H1 (cell line): Measurements from ENCODE around the gene ATP10D. TPM values are rescaled to one million over a fixed set of nuclear protein-coding genes. Genes with fewer than 3 reads are reported as not detected.

Experiments used
- CTCF ChIA-PET: fragments of 300-600 bp; sonication (Branson Sonifier 250); formaldehyde crosslinking; loops from one replicate; lab custom pipeline; 2021; ENCODE audit not compliant: partially characterized antibody; lab: Charles Lee
- POLR2A ChIA-PET: fragments of 300-600 bp; sonication (Branson Sonifier 250); formaldehyde crosslinking; loops from one replicate; lab custom pipeline; 2021; ENCODE audit warnings: inconsistent platforms; ENCODE audit not compliant: partially characterized antibody; lab: Charles Lee
- DNase-seq, 2 experiments: peaks; one replicate each; pipeline versions ENCODE4 v3.0.0 to v3.0.0-alpha.2; 2010 to 2022; ENCODE audit warnings: low spot score in 2 of 2, low read depth in 1 of 2, mixed read lengths in 1 of 2
- FAIRE-seq: peaks from 2 replicates; lab custom pipeline; 2011; peaks lifted over from hg19 to GRCh38; lab: Jason Lieb, UNC
- H2AFZ ChIP-seq: 2 replicates; pipeline ENCODE4 v1.8.1; 2012; ENCODE audit warnings: low read length, inconsistent platforms
- H2AK5ac ChIP-seq: 2 replicates; pipeline ENCODE4 v1.6.1; 2013; ENCODE audit warnings: low read depth, low read length
- H2BK120ac ChIP-seq: replicated peaks from 2 replicates; pipeline ENCODE3; 2013; ENCODE audit warnings: low read depth, low read length, inconsistent platforms
- H2BK12ac ChIP-seq: 2 replicates; pipeline ENCODE4 v1.6.1; 2013; ENCODE audit warnings: low read depth, low read length
- H2BK15ac ChIP-seq: 2 replicates; pipeline ENCODE4 v1.6.1; 2013; ENCODE audit warnings: low read length
- H2BK20ac ChIP-seq: 2 replicates; pipeline ENCODE4 v1.6.1; 2013; ENCODE audit warnings: low read length
- H2BK5ac ChIP-seq: 2 replicates; pipeline ENCODE4 v1.6.1; 2013; ENCODE audit warnings: low read depth, low read length
- H3K14ac ChIP-seq: 2 replicates; pipeline ENCODE4 v1.6.1; 2013; ENCODE audit warnings: inconsistent platforms; ENCODE audit not compliant: insufficient read length
- H3K18ac ChIP-seq: 2 replicates; pipeline ENCODE4 v1.6.1; 2013; ENCODE audit warnings: low read length; ENCODE audit errors: extremely low read depth
- H3K23ac ChIP-seq: 2 replicates; pipeline ENCODE4 v1.6.1; 2013; ENCODE audit warnings: inconsistent platforms; ENCODE audit not compliant: insufficient read length
- H3K23me2 ChIP-seq: 2 replicates; pipeline ENCODE4 v1.6.1; 2013; ENCODE audit warnings: low read depth, low read length
- H3K27ac ChIP-seq: 2 replicates; pipeline ENCODE4 v1.6.1; 2011; ENCODE audit warnings: low read depth, low read length, inconsistent platforms
- H3K27me3 ChIP-seq, 4 experiments: replicated peaks in 1 of 4; 1 replicate in 1 of 4; 2 replicates in 3 of 4; pipeline versions ENCODE4 v1.6.1 to v1.8.1; 2011 to 2013; ENCODE audit warnings: low read length in 3 of 4, mild to moderate bottlenecking in 3 of 4, inconsistent platforms in 2 of 4, mixed read lengths in 2 of 4, moderate library complexity in 1 of 4; ENCODE audit not compliant: control insufficient read depth in 3 of 4, insufficient read depth in 3 of 4; ENCODE audit errors: extremely low read depth in 1 of 4
- H3K36me3 ChIP-seq, 4 experiments: 2 replicates each; pipeline versions ENCODE4 v1.6.1 to v1.8.1; 2011 to 2013; ENCODE audit warnings: mild to moderate bottlenecking in 4 of 4, low read length in 3 of 4, moderate library complexity in 2 of 4, control low read depth in 1 of 4, inconsistent platforms in 1 of 4; ENCODE audit not compliant: insufficient read depth in 4 of 4, control insufficient read depth in 2 of 4
- H3K4ac ChIP-seq: replicated peaks from 2 replicates; pipeline ENCODE3; 2013; ENCODE audit warnings: low read length, low read depth, mixed read lengths, inconsistent platforms; ENCODE audit not compliant: insufficient read length
- H3K4me1 ChIP-seq, 4 experiments: replicated peaks in 1 of 4; 1 replicate in 1 of 4; 2 replicates in 3 of 4; pipeline versions ENCODE4 v1.6.1 to v1.8.1; 2011 to 2013; ENCODE audit warnings: low read length in 3 of 4, inconsistent platforms in 2 of 4, mixed read lengths in 1 of 4; ENCODE audit not compliant: insufficient read depth in 4 of 4, control insufficient read depth in 3 of 4
- H3K4me2 ChIP-seq, 2 experiments: 2 replicates each; pipeline versions ENCODE4 v1.6.1 to v1.8.1; 2011 to 2013; ENCODE audit warnings: low read depth in 2 of 2, low read length in 2 of 2, control low read depth in 1 of 2, inconsistent platforms in 1 of 2, mild to moderate bottlenecking in 1 of 2; ENCODE audit not compliant: insufficient read depth in 1 of 2
- H3K4me3 ChIP-seq, 4 experiments: fragments of 200-600, 300-600 bp in 1 of 4; sonication (generic), shearing (Covaris generic), sonication (Bioruptor Twin) in 1 of 4; 2 replicates each; pipeline versions ENCODE4 v1.5.1 to v1.8.1; 2011 to 2016; ENCODE audit warnings: low read length in 4 of 4, low read depth in 3 of 4, control low read depth in 2 of 4, inconsistent platforms in 2 of 4, mild to moderate bottlenecking in 2 of 4, mixed read lengths in 1 of 4, moderate library complexity in 1 of 4; ENCODE audit not compliant: insufficient read depth in 2 of 4; ENCODE audit errors: extremely low read depth in 1 of 4
- H3K56ac ChIP-seq: replicated peaks from 2 replicates; pipeline ENCODE3; 2013; ENCODE audit warnings: low read depth, mild to moderate bottlenecking, mixed read lengths, low read length, inconsistent platforms; ENCODE audit not compliant: insufficient read length
- H3K79me1 ChIP-seq: 2 replicates; pipeline ENCODE4 v1.6.1; 2013; ENCODE audit warnings: low read depth, low read length, control low read depth
- H3K79me2 ChIP-seq, 2 experiments: 2 replicates each; pipeline versions ENCODE4 v1.6.1 to v1.8.1; 2012 to 2013; ENCODE audit warnings: low read length in 2 of 2, mild to moderate bottlenecking in 2 of 2, inconsistent platforms in 1 of 2; ENCODE audit not compliant: insufficient read depth in 2 of 2, control insufficient read depth in 1 of 2
- H3K9ac ChIP-seq, 4 experiments: replicated peaks in 1 of 4; 1 replicate in 1 of 4; 2 replicates in 3 of 4; pipeline versions ENCODE4 v1.6.1 to v1.8.1; 2011 to 2013; ENCODE audit warnings: low read depth in 3 of 4, low read length in 3 of 4, control low read depth in 2 of 4, mild to moderate bottlenecking in 2 of 4, moderate library complexity in 2 of 4, inconsistent platforms in 1 of 4; ENCODE audit errors: extremely low read depth in 1 of 4
- H3K9me3 ChIP-seq, 2 experiments: 2 replicates each; pipeline versions ENCODE4 v1.6.1 to v1.8.1; 2012 to 2013; ENCODE audit warnings: mild to moderate bottlenecking in 2 of 2, moderate library complexity in 2 of 2, control low read depth in 1 of 2, inconsistent platforms in 1 of 2, low read depth in 1 of 2, low read length in 1 of 2, mixed read lengths in 1 of 2; ENCODE audit not compliant: insufficient read depth in 2 of 2
- H4K20me1 ChIP-seq, 2 experiments: replicated peaks in 1 of 2; 2 replicates each; pipeline versions ENCODE3 to v1.8.1; 2011 to 2013; ENCODE audit warnings: inconsistent platforms in 2 of 2, low read length in 2 of 2, mild to moderate bottlenecking in 1 of 2; ENCODE audit not compliant: insufficient read depth in 2 of 2, control insufficient read depth in 1 of 2
- H4K5ac ChIP-seq: 2 replicates; pipeline ENCODE4 v1.6.1; 2013; ENCODE audit warnings: low read length, low read depth, mixed read lengths, inconsistent platforms; ENCODE audit not compliant: insufficient read length
- H4K8ac ChIP-seq: 2 replicates; pipeline ENCODE4 v1.8.0; 2013; ENCODE audit warnings: mild to moderate bottlenecking, moderate library complexity, low read length, inconsistent platforms; ENCODE audit not compliant: insufficient read depth; ENCODE audit errors: extremely low read depth
- H4K91ac ChIP-seq: replicated peaks from 2 replicates; pipeline ENCODE3; 2013; ENCODE audit warnings: low read length, mixed read lengths, inconsistent platforms; ENCODE audit not compliant: insufficient read length
- CREB1 ChIP-seq: IDR thresholded peaks from 2 replicates; pipeline ENCODE4 v1.6.1; 2012; ENCODE audit warnings: inconsistent platforms
- CTCF ChIP-seq, 3 experiments: IDR thresholded peaks; 1 replicate in 2 of 3; 2 replicates in 1 of 3; pipeline versions ENCODE4 v1.5.1 to v1.6.1; 2011; ENCODE audit warnings: low read length in 3 of 3, mild to moderate bottlenecking in 3 of 3, inconsistent platforms in 2 of 3, low read depth in 1 of 3, moderate library complexity in 1 of 3; ENCODE audit not compliant: insufficient read depth in 1 of 3; ENCODE audit errors: control extremely low read depth in 1 of 3
- HDAC6 ChIP-seq: IDR thresholded peaks from one replicate; pipeline ENCODE4 v1.7.1; 2012; ENCODE audit warnings: low read depth, mild to moderate bottlenecking, inconsistent platforms, low read length, moderate library complexity
- JUN ChIP-seq: IDR thresholded peaks from 2 replicates; pipeline ENCODE4 v1.6.1; 2011; ENCODE audit warnings: low read depth, mild to moderate bottlenecking, improper control_type of control experiment, low read length
- NANOG ChIP-seq: IDR thresholded peaks from 2 replicates; pipeline ENCODE4 v1.6.1; 2011; ENCODE audit warnings: low read length, low read depth, mild to moderate bottlenecking, inconsistent platforms; ENCODE audit not compliant: insufficient read depth, poor library complexity, severe bottlenecking
- USF2 ChIP-seq: IDR thresholded peaks from 2 replicates; pipeline ENCODE4 v1.6.1; 2011; ENCODE audit warnings: low read length, improper control_type of control experiment
- whole genome bisulfite sequencing, 2 experiments: shearing (Covaris generic) in 1 of 2; methylation state at CpG; one replicate each; pipeline versions ENCODE4 v1.1.6 to v1.1.7; 2013 to 2015; ENCODE audit warnings: low lambda C conversion rate in 2 of 2, mixed read lengths in 2 of 2, inconsistent platforms in 1 of 2, low coverage in 1 of 2, missing lambda C conversion rate in 1 of 2; ENCODE audit not compliant: insufficient replicate concordance in 2 of 2, insufficient coverage in 1 of 2, insufficient read length in 1 of 2; ENCODE audit errors: extremely low coverage in 1 of 2, missing lambda C conversion rate in 1 of 2; 5-methylcytosine and 5-hydroxymethylcytosine counted together
- polyA plus RNA-seq, 7 experiments: library from polyadenylated mRNA; depleted of rRNA in 3 of 7; stranded (reverse) in 5 of 7; unstranded in 2 of 7; fragments of >200 nt in 5 of 7; fragments of 200-250 nt in 2 of 7; gene quantifications; 1 replicate in 5 of 7; 2 replicates in 1 of 7; 4 replicates in 1 of 7; pipeline versions ENCODE4 v1.2.1 to v1.2.3, GENCODE V29; 2011 to 2013; ENCODE audit warnings: missing spikeins in 2 of 7, mixed read lengths in 2 of 7
- total RNA-seq: library from RNA; stranded (reverse); fragmentation: NEBNext Ultra II Directional; extraction: Animal tissue kit (Norgen Biotek cat#: 25700); gene quantifications from 2 replicates; pipeline ENCODE4 v1.2.1, GENCODE V29; 2021
- TF ChIP-seq, protein P1 (sequence below): IDR thresholded peaks from 2 replicates; pipeline ENCODE4 v1.6.1; 2012; ENCODE audit warnings: low read length, inconsistent platforms
- TF ChIP-seq, protein P2 (sequence below): IDR thresholded peaks from 2 replicates; pipeline ENCODE4 v1.6.1; 2012; ENCODE audit warnings: inconsistent platforms

Gene ATP10D
- total and polyA plus RNA-seq, 2 of the 8 experiments (the other 6 are each of a cell fraction or from before 2014, with no cell fraction given), result 2.9 to 5.9 TPM

DNA sequence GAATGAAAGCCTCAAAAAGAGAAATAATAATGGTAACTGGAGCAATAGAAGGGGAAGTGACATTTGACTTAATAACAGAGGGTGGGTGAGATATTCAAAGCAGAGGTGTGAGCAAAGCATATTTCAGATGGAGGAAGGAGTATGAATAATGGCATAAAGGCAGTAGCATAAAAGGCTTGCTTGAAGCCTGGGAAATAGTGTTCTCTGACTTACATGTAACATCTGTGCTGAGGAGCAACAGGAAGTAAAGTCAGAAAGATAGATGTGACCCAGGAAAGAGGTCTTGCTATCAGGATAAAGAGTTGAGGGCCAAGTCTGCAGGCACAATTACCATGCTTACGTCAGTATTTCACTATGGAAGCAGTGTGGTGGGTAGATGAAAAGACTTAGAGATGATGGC, 28.4 kb downstream of the ATP10D start:
- H4K91ac ChIP-seq, result no peak overlapping the region
- no peak overlapping the region for H3K18ac ChIP-seq
- DNase-seq (no peak), FAIRE-seq (no peak)
- no peak overlapping the region for H2AFZ ChIP-seq
- no peaks in the 10 kb centered on the region; the same call in 1 of the 2 replicates for H3K23me2 ChIP-seq
- no peaks in the 10 kb centered on the region for H3K36me3 ChIP-seq
- ChIA-PET CTCF (no interaction called here), POLR2A (no interaction called here)
- H2AK5ac ChIP-seq, result no peak overlapping the region
- no peak overlapping the region for H4K8ac ChIP-seq
- H3K79me1 ChIP-seq, result no peaks in the 10 kb centered on the region
- 91% methylated on average over 1 of the region's 1 CpG; no CpG with 5 or more reads in 1 of the 2 experiments for WGBS, 2 experiments
- no peak overlapping the region for H2BK20ac ChIP-seq
- no peaks in the 10 kb centered on the region for H4K20me1 ChIP-seq
- no peaks in the 10 kb centered on the region for H3K79me2 ChIP-seq
- no peak overlapping the region for H3K14ac ChIP-seq
- no peaks in the 10 kb centered on the region for H3K27me3 ChIP-seq
- H3K4me2 ChIP-seq, result no peak overlapping the region
- H3K27ac ChIP-seq, result no peak overlapping the region
- peaks cover 0 to 5% (median 0%) of the 10 kb centered on the region in 4 experiments; a peak in 1 of 7 replicates for H3K4me1 ChIP-seq
- H3K9ac ChIP-seq, result no peak overlapping the region
- no peak overlapping the region for H2BK15ac ChIP-seq
- no peak overlapping the region for H2BK12ac ChIP-seq
- H2BK5ac ChIP-seq, result no peak overlapping the region
- no peaks in the 10 kb centered on the region for H3K9me3 ChIP-seq
- H3K4me3 ChIP-seq, result no peak overlapping the region
- H3K23ac ChIP-seq, result no peak overlapping the region
- H3K4ac ChIP-seq, result no peak overlapping the region
- no peak overlapping the region for H3K56ac ChIP-seq
- H2BK120ac ChIP-seq, result no peak overlapping the region
- H4K5ac ChIP-seq, result no peak overlapping the region
- TF ChIP-seq JUN (no peak), USF2 (no peak), CTCF (IDR thresholded peaks at IDR 0.05; ENCODE audit: control extremely low read depth in 1 of 3, insufficient read depth in 1 of 3, low read depth in 1 of 3, low read length in 3 of 3) (no peak), CREB1 (no peak), NANOG (no peak), HDAC6 (no peak)
- TF ChIP-seq, protein P1, sequence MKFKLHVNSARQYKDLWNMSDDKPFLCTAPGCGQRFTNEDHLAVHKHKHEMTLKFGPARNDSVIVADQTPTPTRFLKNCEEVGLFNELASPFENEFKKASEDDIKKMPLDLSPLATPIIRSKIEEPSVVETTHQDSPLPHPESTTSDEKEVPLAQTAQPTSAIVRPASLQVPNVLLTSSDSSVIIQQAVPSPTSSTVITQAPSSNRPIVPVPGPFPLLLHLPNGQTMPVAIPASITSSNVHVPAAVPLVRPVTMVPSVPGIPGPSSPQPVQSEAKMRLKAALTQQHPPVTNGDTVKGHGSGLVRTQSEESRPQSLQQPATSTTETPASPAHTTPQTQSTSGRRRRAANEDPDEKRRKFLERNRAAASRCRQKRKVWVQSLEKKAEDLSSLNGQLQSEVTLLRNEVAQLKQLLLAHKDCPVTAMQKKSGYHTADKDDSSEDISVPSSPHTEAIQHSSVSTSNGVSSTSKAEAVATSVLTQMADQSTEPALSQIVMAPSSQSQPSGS, result no peak
- TF ChIP-seq, protein P2, sequence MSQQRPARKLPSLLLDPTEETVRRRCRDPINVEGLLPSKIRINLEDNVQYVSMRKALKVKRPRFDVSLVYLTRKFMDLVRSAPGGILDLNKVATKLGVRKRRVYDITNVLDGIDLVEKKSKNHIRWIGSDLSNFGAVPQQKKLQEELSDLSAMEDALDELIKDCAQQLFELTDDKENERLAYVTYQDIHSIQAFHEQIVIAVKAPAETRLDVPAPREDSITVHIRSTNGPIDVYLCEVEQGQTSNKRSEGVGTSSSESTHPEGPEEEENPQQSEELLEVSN, result no peak
